ENCODE results near the gene PEX14.

DNA sequence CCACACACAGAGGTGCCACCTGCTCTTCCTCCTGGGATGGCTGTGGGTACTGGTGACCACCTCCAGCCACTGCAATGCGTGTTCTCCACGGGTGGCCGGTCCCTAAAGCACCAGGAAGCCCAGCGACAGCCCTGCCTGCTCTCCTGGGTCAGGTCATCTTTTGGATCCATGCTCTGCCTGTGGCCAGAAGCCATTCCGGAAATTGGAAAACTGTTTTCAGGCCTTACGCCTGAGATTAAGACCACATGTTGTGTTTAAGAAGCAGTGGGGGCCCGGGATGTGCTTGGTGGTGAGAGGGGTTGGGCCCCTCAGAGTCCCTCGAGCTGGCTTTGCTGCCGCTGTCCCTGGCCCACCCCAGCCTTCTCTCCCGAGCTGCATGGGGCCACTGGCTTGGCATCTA, 150.8 kb downstream of the PEX14 start:
- TF ChIP-seq, protein P1, sequence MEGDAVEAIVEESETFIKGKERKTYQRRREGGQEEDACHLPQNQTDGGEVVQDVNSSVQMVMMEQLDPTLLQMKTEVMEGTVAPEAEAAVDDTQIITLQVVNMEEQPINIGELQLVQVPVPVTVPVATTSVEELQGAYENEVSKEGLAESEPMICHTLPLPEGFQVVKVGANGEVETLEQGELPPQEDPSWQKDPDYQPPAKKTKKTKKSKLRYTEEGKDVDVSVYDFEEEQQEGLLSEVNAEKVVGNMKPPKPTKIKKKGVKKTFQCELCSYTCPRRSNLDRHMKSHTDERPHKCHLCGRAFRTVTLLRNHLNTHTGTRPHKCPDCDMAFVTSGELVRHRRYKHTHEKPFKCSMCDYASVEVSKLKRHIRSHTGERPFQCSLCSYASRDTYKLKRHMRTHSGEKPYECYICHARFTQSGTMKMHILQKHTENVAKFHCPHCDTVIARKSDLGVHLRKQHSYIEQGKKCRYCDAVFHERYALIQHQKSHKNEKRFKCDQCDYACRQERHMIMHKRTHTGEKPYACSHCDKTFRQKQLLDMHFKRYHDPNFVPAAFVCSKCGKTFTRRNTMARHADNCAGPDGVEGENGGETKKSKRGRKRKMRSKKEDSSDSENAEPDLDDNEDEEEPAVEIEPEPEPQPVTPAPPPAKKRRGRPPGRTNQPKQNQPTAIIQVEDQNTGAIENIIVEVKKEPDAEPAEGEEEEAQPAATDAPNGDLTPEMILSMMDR (IDR thresholded peaks at IDR 0.05; ENCODE audit: low read depth, low read length), result no peak
- TF ChIP-seq POLR2A (IDR thresholded peaks at IDR 0.05; ENCODE audit: extremely low read depth, insufficient read length), result no peak
- TF ChIP-seq MYC (IDR thresholded peaks at IDR 0.05; ENCODE audit: low read depth, low read length), result no peak
